OCI-LY3 (cell line): ENCODE data around the gene PDIK1L.
"Not testable (repeated sequence)": the region's sequence is repeated elsewhere in the genome, so short reads cannot be mapped to it uniquely, and the experiment has no call there.

Source experiments
- H2AFZ ChIP-seq: fragments of 200-600, 300-600 bp; shearing (Covaris generic); 2 replicates; pipeline ENCODE4 v1.6.0; 2014; ENCODE audit warnings: antibody characterized with exemption, low read depth, low read length
- H3K27ac ChIP-seq: fragments of 200-600, 300-600 bp; sonication (generic); 2 replicates; pipeline ENCODE4 v1.5.1; 2014; ENCODE audit warnings: mild to moderate bottlenecking, low read length, moderate library complexity, mixed read lengths
- H3K27me3 ChIP-seq: fragments of 200-600, 300-600 bp; sonication (generic); 2 replicates; pipeline ENCODE4 v1.6.1; 2014; ENCODE audit warnings: low read depth, low read length, mixed read lengths
- H3K36me3 ChIP-seq: fragments of 200-600, 300-600 bp; sonication (generic); replicated peaks from 2 replicates; pipeline ENCODE3; 2014; ENCODE audit warnings: low read depth, low read length, mixed read lengths
- H3K4me1 ChIP-seq: fragments of 300-600, 200-600 bp; sonication (generic); 2 replicates; pipeline ENCODE4 v1.6.1; 2014; ENCODE audit warnings: low read length, mixed read lengths
- H3K4me2 ChIP-seq: fragments of 200-600, 300-600 bp; sonication (generic); 2 replicates; pipeline ENCODE4 v1.6.1; 2014; ENCODE audit warnings: low read length, mixed read lengths
- H3K4me3 ChIP-seq: fragments of 300-600, 200-600 bp; sonication (generic); 2 replicates; pipeline ENCODE4 v1.5.1; 2014; ENCODE audit warnings: antibody characterized with exemption, mild to moderate bottlenecking, low read length, moderate library complexity
- H3K79me2 ChIP-seq: fragments of 300-600, 200-600 bp; shearing (Covaris generic); 2 replicates; pipeline ENCODE4 v1.6.1; 2014; ENCODE audit warnings: mild to moderate bottlenecking, low read length, mixed read lengths
- H3K9ac ChIP-seq: fragments of 300-600, 200-600 bp; shearing (Covaris generic); 2 replicates; pipeline ENCODE4 v1.6.0; 2014; ENCODE audit warnings: mild to moderate bottlenecking, low read length, moderate library complexity
- H3K9me3 ChIP-seq: fragments of 200-600, 300-600 bp; shearing (Covaris generic); 2 replicates; pipeline ENCODE4 v1.6.1; 2014; ENCODE audit warnings: low read length, mixed read lengths; ENCODE audit not compliant: insufficient read depth
- H4K20me1 ChIP-seq: fragments of 200-600, 300-600 bp; sonication (generic); 2 replicates; pipeline ENCODE4 v1.6.1; 2016; ENCODE audit warnings: low read length, mixed read lengths; ENCODE audit not compliant: insufficient read depth
- CTCF ChIP-seq: fragments of 200-600, 300-600 bp; sonication (generic); IDR thresholded peaks from 2 replicates; pipeline ENCODE4 v1.5.1; 2014; ENCODE audit warnings: antibody characterized with exemption, low read length, low read depth
- EZH2phosphoT487 ChIP-seq: fragments of 200-600 bp; shearing (Covaris generic); IDR thresholded peaks from 2 replicates; pipeline ENCODE4 v1.6.1; 2018; ENCODE audit warnings: antibody characterized with exemption, mixed run types, low read depth

Gene PDIK1L

GRCh38 chr1:26090893-26091292, 20.7 kb upstream of the PDIK1L start:
- no peak overlapping the region for H3K9ac ChIP-seq
- no peak overlapping the region for H3K4me2 ChIP-seq
- H2AFZ ChIP-seq, result no peak overlapping the region
- H3K27me3 ChIP-seq, result no peaks in the 10 kb centered on the region
- no peaks in the 10 kb centered on the region for H3K79me2 ChIP-seq
- no peaks in the 10 kb centered on the region for H3K4me1 ChIP-seq
- no peak overlapping the region for H3K27ac ChIP-seq
- TF ChIP-seq EZH2phosphoT487 (no peak), CTCF (no peak)
- no peak overlapping the region for H3K4me3 ChIP-seq
- no peaks in the 10 kb centered on the region for H3K9me3 ChIP-seq
- no peaks in the 10 kb centered on the region for H3K36me3 ChIP-seq
- no peaks in the 10 kb centered on the region for H4K20me1 ChIP-seq

GRCh38 chr1:26092422-26092821, 19.2 kb upstream of the PDIK1L start:
- no peak overlapping the region for H3K4me2 ChIP-seq
- H3K4me1 ChIP-seq, result no peaks in the 10 kb centered on the region
- H3K36me3 ChIP-seq, result no peaks in the 10 kb centered on the region
- no peaks in the 10 kb centered on the region for H3K79me2 ChIP-seq
- no peak overlapping the region for H3K9ac ChIP-seq
- no peak for TF ChIP-seq CTCF
- TF ChIP-seq EZH2phosphoT487, result no peak
- H3K27ac ChIP-seq, result no peak overlapping the region
- H2AFZ ChIP-seq, result no peak overlapping the region
- H4K20me1 ChIP-seq, result no peaks in the 10 kb centered on the region
- no peaks in the 10 kb centered on the region for H3K27me3 ChIP-seq
- no peak overlapping the region for H3K4me3 ChIP-seq
- H3K9me3 ChIP-seq, result no peaks in the 10 kb centered on the region

- not testable (repeated sequence) for H3K9me3 ChIP-seq, H3K4me3 ChIP-seq, H3K4me2 ChIP-seq, H3K36me3 ChIP-seq, H3K9ac ChIP-seq, H3K27ac ChIP-seq, H3K79me2 ChIP-seq, H3K27me3 ChIP-seq, H4K20me1 ChIP-seq, H2AFZ ChIP-seq, H3K4me1 ChIP-seq
Observed at GRCh38 chr1:26093569-26093968, 18.1 kb upstream of the PDIK1L start.

GRCh38 chr1:26094076-26094669, 17.5 kb upstream of the PDIK1L start:
- Histone ChIP-seq H3K27me3 (no peaks in the 10 kb centered on the region), H3K9ac (no peak overlapping the region), H3K4me3 (no peak overlapping the region), H3K9me3 (no peaks in the 10 kb centered on the region), H4K20me1 (no peaks in the 10 kb centered on the region), H2AFZ (no peak overlapping the region), H3K79me2 (no peaks in the 10 kb centered on the region), H3K36me3 (no peaks in the 10 kb centered on the region), H3K27ac (no peak overlapping the region), H3K4me2 (no peak overlapping the region), H3K4me1 (no peaks in the 10 kb centered on the region)
- TF ChIP-seq EZH2phosphoT487 (no peak), CTCF (no peak)
